ENCODE measurements around the gene FXYD3. TPM values are rescaled to one million over a fixed set of nuclear protein-coding genes. Genes with fewer than 3 reads are reported as not detected.
"Not testable (repeated sequence)": the region's sequence is repeated elsewhere in the genome, so short reads cannot be mapped to it uniquely, and the experiment has no call there.

Gene FXYD3
- total RNA-seq, 1 experiment from 2014 or later = 6.9 TPM

DNA sequence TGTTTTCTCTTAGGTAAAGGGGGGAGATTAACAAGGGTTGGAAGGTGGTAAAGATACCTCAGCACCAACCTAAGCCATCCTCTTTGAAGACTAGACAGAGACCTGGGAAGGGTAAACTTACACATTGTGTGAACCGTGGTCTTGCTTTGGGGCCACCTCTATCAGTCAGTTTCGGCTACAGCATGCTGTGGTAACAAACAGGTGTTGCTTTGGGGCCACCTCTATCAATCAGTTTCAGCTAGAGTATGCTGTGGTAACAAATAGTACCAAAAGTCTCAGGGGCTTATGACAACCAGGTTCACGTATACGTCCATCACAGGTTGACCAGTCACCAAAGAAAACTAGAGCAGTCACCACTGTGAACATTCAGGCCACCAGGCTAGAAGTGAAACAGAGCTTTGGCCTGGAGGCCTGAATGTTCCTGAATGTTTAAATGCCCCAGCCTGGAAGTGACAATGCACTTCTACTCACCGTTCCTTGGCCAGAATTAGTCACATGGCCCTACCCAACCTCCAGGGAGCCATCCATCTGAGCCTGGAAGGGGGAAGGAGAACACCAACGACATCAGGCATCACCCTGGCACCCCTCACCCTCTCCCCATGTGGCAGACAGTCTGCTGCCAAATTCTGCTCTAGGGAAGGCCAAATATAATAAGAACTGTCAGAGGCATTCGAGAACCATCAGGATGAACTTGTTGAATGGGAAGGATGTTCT, 31.3 kb downstream of the FXYD3 start:
- Mint-ChIP-seq H3K4me1 (ENCODE audit: insufficient read depth, unreplicated experiment) (peaks cover 8% of the 10 kb centered on the region), H3K36me3 (ENCODE audit: insufficient read depth, unreplicated experiment) (no peaks in the 10 kb centered on the region), H3K27me3 (ENCODE audit: insufficient read depth, unreplicated experiment) (peaks cover 13% of the 10 kb centered on the region), H3K27ac (ENCODE audit: low read depth, unreplicated experiment) (no peak overlapping the region), H3K9me3 (ENCODE audit: unreplicated experiment) (no peaks in the 10 kb centered on the region), H3K4me3 (ENCODE audit: unreplicated experiment) (no peak overlapping the region)
- no peak for TF ChIP-seq CTCF (IDR thresholded peaks at IDR 0.05; ENCODE audit: unreplicated experiment)
- ChIA-PET CTCF (interaction anchor here (0.6 to 0.9 kb wide), 4 partner anchors 9 to 754 kb away, joined by 3 to 5 read pairs (median 3); no protein-coding TSS in a partner anchor), POLR2A (no interaction called here)
- no peak for DNase-seq (ENCODE audit: unreplicated experiment)
- no TSS peak for BruUV-seq (replicated peaks)
- intact Hi-C loops (cut with micrococcal nuclease) = loop anchor here (10.0 kb wide), 1 partner anchor 318 kb away; no protein-coding TSS in a partner anchor

GRCh38 chr19:35149463-35149862, 33.8 kb downstream of the FXYD3 start:
- no peak for DNase-seq (ENCODE audit: unreplicated experiment)
- TF ChIP-seq CTCF (IDR thresholded peaks at IDR 0.05; ENCODE audit: unreplicated experiment) = no peak
- Mint-ChIP-seq H3K36me3 (ENCODE audit: insufficient read depth, unreplicated experiment) (no peaks in the 10 kb centered on the region), H3K4me1 (ENCODE audit: insufficient read depth, unreplicated experiment) (peaks cover 18% of the 10 kb centered on the region), H3K27ac (ENCODE audit: low read depth, unreplicated experiment) (no peak overlapping the region), H3K4me3 (ENCODE audit: unreplicated experiment) (no peak overlapping the region), H3K27me3 (ENCODE audit: insufficient read depth, unreplicated experiment) (no peaks in the 10 kb centered on the region), H3K9me3 (ENCODE audit: unreplicated experiment) (no peaks in the 10 kb centered on the region)
- POLR2A ChIA-PET = no interaction called here
- BruUV-seq (replicated peaks) = no TSS peak
- intact Hi-C loops (cut with micrococcal nuclease) = loop anchor here (10.0 kb wide), 1 partner anchor 315 kb away; no protein-coding TSS in a partner anchor
- CTCF ChIA-PET = interaction anchor here (0.9 to 1.9 kb wide), 4 partner anchors 13 to 105 kb away, joined by 3 to 6 read pairs (median 5); partner anchors contain the start of gene FXYD3

DNA sequence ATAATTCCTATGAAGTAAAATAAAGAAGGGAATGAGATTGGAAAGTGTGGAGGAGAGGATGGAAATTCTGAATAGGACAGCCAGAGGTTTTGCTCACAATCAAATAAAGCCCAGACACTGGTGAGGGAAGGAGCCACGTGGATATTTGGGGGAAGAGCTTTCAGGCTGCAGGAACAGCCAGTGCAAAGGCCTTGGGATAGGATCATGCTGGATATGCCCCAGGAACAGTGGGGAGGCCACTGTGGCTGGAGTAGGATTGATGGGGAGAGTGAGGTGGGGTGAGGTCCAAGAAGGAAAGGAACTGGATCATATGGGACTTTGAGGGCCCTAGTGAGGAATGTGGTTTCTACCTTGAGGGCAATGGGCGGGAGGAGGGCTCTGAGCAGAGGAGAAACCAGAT, 34.8 kb downstream of the FXYD3 start:
- DNase-seq (ENCODE audit: unreplicated experiment) = no peak
- POLR2A ChIA-PET = no interaction called here
- H3K4me3 Mint-ChIP-seq (ENCODE audit: unreplicated experiment) = no peak overlapping the region
- TF ChIP-seq CTCF (IDR thresholded peaks at IDR 0.05; ENCODE audit: unreplicated experiment) = no peak
- H3K27me3 Mint-ChIP-seq (ENCODE audit: insufficient read depth, unreplicated experiment) = no peaks in the 10 kb centered on the region
- no peaks in the 10 kb centered on the region for H3K36me3 Mint-ChIP-seq (ENCODE audit: insufficient read depth, unreplicated experiment)
- no peak overlapping the region for H3K27ac Mint-ChIP-seq (ENCODE audit: low read depth, unreplicated experiment)
- CTCF ChIA-PET = no interaction called here
- peaks cover 11% of the 10 kb centered on the region for H3K4me1 Mint-ChIP-seq (ENCODE audit: insufficient read depth, unreplicated experiment)
- BruUV-seq (replicated peaks) = no TSS peak
- H3K9me3 Mint-ChIP-seq (ENCODE audit: unreplicated experiment) = no peaks in the 10 kb centered on the region
- intact Hi-C loops (cut with micrococcal nuclease) = loop anchor here (5.0 kb wide), 1 partner anchor 117 kb away; the partner anchor contains the start of gene USF2

- DNase-seq (ENCODE audit: unreplicated experiment) = no peak
- H3K9me3 Mint-ChIP-seq (ENCODE audit: unreplicated experiment) = no peaks in the 10 kb centered on the region
- no peak overlapping the region for H3K27ac Mint-ChIP-seq (ENCODE audit: low read depth, unreplicated experiment)
- TF ChIP-seq CTCF (IDR thresholded peaks at IDR 0.05; ENCODE audit: unreplicated experiment) = no peak
- H3K4me1 Mint-ChIP-seq (ENCODE audit: insufficient read depth, unreplicated experiment) = peaks cover 20% of the 10 kb centered on the region
- CTCF ChIA-PET = interaction anchor here (0.6 to 1.1 kb wide), 4 partner anchors 10 to 359 kb away, joined by 3 to 5 read pairs (median 4); no protein-coding TSS in a partner anchor
- no peak overlapping the region for H3K4me3 Mint-ChIP-seq (ENCODE audit: unreplicated experiment)
- intact Hi-C loops (cut with micrococcal nuclease) = loop anchor here (5.0 kb wide), 1 partner anchor 116 kb away; the partner anchor contains the start of gene USF2
- no peaks in the 10 kb centered on the region for H3K36me3 Mint-ChIP-seq (ENCODE audit: insufficient read depth, unreplicated experiment)
- POLR2A ChIA-PET = no interaction called here
- H3K27me3 Mint-ChIP-seq (ENCODE audit: insufficient read depth, unreplicated experiment) = no peaks in the 10 kb centered on the region
- no TSS peak for BruUV-seq (replicated peaks)
Observed at GRCh38 chr19:35151273-35152065, 35.8 kb downstream of the FXYD3 start.

- POLR2A ChIA-PET = interaction anchor here (0.6 to 2.7 kb wide), 3 partner anchors 10 to 30 kb away, joined by 4 to 9 read pairs (median 4); partner anchors contain the start of gene FXYD7
- H3K4me1 Mint-ChIP-seq (ENCODE audit: insufficient read depth, unreplicated experiment) = peaks cover 22% of the 10 kb centered on the region
- CTCF ChIA-PET = interaction anchor here (0.7 to 2.0 kb wide), 5 partner anchors 17 to 109 kb away, joined by 3 to 9 read pairs (median 5); no protein-coding TSS in a partner anchor
- not testable (repeated sequence) for H3K9me3 Mint-ChIP-seq (ENCODE audit: unreplicated experiment); DNase-seq (ENCODE audit: unreplicated experiment); H3K36me3 Mint-ChIP-seq (ENCODE audit: insufficient read depth, unreplicated experiment); H3K27me3 Mint-ChIP-seq (ENCODE audit: insufficient read depth, unreplicated experiment); BruUV-seq (replicated peaks)
- peak overlapping the region; percentile 70 for H3K27ac Mint-ChIP-seq (ENCODE audit: low read depth, unreplicated experiment)
- intact Hi-C loops (cut with micrococcal nuclease) = loop anchor here (5.0 kb wide), 1 partner anchor 114 kb away; the partner anchor contains the start of gene USF2
- peak overlapping the region; percentile 99 for H3K4me3 Mint-ChIP-seq (ENCODE audit: unreplicated experiment)
Observed at GRCh38 chr19:35153129-35153522, 37.5 kb downstream of the FXYD3 start.
